Measurements from ENCODE around the gene ZNF595. TPM values are rescaled to one million over a fixed set of nuclear protein-coding genes. Genes with fewer than 3 reads are reported as not detected.

ZNF595 gene
- 4.9 and 11.0 TPM in 2 replicates for total RNA-seq

DNA sequence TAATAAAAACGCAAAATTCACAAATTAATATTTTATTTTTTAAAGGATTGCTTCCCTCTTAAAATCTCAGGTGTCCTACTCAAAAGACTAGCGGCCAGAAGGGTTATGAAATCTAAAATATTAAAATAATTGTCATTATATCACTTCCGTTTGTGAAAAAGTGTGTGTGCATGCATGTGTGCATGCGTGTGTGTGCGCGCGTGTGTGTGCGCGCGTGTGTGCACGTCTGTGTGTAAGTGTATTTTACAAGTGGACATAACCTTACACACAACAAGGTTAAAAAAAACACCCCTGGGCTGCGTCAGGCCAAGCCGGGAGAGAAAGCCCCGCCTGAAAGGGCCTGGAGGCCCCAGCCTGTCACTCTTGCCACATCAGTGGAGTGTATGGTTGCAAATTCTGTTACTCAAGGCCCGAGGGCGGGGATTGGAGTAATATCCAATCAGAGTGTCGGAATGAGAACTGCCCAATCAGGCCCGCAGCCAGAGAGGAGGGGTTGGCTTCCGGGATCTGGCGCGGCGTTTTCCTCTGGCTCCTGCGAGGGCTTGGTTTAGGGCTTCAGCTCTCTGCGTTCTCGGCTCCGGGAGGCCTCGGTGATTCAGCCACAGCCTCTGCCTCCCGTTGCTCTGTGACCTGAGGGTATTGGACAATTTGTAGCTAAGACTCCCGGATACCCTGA, at the start of gene ZNF595:
Gene ZNF595, plus strand, starts transcription at position 518 of the 676 bp plus-strand sequence. CDS start 168 bp downstream, outside the sequence.

DNA sequence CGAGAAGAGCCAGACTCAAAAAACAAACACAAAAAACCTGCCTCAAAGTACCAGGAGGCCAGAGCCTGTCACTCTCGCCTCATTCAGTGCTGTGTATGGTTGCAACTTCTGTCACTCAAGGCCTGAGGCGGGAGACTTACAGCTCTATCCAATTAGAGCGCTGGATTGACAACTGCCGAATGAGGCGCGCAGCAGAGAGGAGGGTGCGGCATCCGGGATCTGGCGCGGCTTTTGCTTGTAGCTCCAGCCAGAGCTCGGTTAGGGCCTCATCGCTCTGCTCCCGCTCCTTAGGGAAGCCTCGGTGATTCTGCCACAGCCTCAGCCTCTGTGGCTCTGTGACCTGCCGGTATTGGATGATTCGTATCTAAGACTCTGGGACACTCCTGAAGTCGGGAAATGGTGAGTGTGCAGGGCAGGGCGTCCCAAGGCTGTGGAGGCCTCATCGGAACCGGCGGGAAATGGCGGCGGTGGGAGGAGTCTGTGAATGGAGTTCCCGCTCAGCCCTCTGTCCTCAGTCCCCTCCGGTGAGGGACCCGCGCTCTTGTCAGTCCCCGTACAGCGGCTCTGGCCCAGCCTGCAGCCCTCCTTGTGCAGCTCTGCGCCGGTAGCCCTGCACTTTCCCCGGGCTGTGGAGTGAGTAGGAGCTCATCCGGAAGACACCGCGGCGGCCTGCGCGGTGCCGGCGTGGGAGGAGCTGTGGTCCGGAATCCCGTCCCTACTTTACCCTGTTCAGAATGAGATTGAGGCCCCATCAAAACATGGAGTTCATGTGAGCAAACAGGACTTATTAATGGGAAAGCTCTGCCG, 71.4 kb downstream of the ZNF595 start, which contains the start of gene ZNF718:
Gene ZNF718, plus strand, starts transcription at position 227 of the 807 bp plus-strand sequence. Its CDS starts 170 bp downstream, at position 397.

Other genes starting within 250 kb of the ZNF595 start
- gene ZNF718, start 71.2 kb downstream of the ZNF595 start, total RNA-seq, result 2.2 and 2.8 TPM in 2 replicates